AG09309 (cell line): ENCODE data around the gene SEPTIN3.

ENCODE experiments used
- DNase-seq: peaks from one replicate; pipeline ENCODE4 v3.0.0-alpha.2; 2010; ENCODE audit warnings: low read depth
- H3K4me3 ChIP-seq: 2 replicates; pipeline ENCODE4 v1.5.1; 2011; ENCODE audit warnings: mild to moderate bottlenecking, low read depth, low read length, moderate library complexity; ENCODE audit not compliant: control insufficient read depth
- TF ChIP-seq, protein P1 (sequence below): IDR thresholded peaks from 2 replicates; pipeline ENCODE4 v1.5.1; 2011; ENCODE audit warnings: mild to moderate bottlenecking, low read depth, low read length, inconsistent platforms; ENCODE audit not compliant: insufficient read depth, control insufficient read depth; ENCODE audit errors: missing control alignments

The SEPTIN3 gene

DNA sequence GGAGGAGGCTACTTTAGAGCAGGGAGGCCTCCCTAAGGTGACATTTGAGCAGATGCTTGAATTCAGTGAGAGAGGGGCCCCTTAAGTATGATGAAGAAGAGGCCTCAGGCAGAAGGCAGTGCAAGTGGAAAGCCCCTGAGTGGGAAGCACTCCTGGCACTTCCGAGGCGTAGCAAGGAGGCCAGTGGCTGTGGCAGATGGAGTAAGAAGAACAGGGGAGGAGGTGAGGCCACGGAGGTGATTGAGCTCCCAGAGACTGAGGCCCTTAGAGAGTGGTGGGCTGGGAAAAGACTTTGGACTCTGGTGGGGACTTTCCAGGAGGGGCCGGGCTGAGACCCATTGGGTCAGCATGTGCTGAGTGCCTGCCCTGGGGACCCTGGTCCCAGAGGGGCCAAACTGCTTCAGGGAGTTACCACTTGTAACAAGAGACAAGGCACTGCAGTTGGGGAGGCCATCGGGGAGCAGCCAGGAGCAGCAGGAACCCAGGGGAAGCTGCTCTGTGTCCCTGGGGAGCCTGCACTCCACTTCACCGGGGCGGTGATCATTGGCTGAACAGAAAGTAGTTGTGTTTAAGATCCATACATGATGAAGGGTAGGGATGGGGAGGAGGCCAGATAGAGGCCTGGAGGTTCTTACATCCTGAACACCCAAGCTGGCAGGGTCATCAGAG, 19.8 kb upstream of the SEPTIN3 start:
- TF ChIP-seq, protein P1, sequence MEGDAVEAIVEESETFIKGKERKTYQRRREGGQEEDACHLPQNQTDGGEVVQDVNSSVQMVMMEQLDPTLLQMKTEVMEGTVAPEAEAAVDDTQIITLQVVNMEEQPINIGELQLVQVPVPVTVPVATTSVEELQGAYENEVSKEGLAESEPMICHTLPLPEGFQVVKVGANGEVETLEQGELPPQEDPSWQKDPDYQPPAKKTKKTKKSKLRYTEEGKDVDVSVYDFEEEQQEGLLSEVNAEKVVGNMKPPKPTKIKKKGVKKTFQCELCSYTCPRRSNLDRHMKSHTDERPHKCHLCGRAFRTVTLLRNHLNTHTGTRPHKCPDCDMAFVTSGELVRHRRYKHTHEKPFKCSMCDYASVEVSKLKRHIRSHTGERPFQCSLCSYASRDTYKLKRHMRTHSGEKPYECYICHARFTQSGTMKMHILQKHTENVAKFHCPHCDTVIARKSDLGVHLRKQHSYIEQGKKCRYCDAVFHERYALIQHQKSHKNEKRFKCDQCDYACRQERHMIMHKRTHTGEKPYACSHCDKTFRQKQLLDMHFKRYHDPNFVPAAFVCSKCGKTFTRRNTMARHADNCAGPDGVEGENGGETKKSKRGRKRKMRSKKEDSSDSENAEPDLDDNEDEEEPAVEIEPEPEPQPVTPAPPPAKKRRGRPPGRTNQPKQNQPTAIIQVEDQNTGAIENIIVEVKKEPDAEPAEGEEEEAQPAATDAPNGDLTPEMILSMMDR, result no peak
- no peak overlapping the region for H3K4me3 ChIP-seq
- no peak for DNase-seq

DNA sequence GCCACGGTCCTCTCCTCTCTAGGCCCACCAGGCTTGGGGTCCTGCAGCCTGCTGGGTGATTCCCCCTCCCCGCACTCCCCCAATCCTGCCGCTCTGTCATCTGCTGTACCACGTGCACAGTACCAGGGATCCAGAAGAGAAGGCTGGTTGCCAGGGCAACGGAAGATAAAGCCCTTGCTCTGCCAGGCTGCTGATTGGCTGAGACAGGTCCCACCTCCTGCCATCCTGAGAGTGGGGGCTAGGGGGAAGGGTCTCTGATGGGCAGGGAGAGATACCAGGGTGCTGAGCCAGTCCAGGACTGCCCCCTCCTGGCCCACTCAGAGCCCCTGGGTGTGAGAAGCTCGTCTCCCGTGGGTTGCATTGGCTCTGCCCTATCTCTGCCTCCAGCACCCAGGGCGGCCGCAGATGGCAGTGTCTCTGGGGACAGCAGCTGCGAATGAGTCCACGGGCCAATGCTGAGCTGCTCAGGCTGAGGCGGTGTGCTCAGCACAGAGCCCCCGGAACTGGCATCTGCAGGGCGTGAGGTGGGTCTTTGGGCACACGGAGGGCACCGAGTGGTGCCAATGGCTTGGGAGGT, 17.3 kb upstream of the SEPTIN3 start, which contains the start of gene SMIM45:
Gene SMIM45 (plus strand): TSS at position 253 of the 577 bp plus-strand sequence.
- no peak for DNase-seq
- TF ChIP-seq, protein P1, result no peak
- no peak within 1 kb of the TSS for H3K4me3 ChIP-seq

DNA sequence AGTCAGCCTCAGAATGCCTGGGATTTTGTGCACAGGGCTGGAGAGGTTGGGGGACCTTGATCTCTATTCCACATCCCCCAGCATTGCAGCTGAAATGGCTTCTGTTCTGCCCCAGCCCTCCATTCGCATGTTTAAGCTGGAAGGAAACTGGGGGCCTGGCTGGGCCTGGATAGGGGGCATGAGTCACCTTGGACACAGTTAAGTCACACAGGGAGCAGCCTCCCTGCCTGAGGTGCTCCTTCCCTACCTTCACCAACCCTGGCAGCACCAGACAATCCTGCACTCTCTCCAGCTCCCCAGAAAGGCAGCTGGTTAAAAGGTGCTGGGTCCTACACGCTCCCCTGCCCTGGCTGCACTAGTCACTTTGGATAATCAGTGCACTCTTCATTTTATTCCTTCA, 16.5 kb upstream of the SEPTIN3 start:
- H3K4me3 ChIP-seq, result no peak overlapping the region
- TF ChIP-seq, protein P1, result no peak
- no peak for DNase-seq

DNA sequence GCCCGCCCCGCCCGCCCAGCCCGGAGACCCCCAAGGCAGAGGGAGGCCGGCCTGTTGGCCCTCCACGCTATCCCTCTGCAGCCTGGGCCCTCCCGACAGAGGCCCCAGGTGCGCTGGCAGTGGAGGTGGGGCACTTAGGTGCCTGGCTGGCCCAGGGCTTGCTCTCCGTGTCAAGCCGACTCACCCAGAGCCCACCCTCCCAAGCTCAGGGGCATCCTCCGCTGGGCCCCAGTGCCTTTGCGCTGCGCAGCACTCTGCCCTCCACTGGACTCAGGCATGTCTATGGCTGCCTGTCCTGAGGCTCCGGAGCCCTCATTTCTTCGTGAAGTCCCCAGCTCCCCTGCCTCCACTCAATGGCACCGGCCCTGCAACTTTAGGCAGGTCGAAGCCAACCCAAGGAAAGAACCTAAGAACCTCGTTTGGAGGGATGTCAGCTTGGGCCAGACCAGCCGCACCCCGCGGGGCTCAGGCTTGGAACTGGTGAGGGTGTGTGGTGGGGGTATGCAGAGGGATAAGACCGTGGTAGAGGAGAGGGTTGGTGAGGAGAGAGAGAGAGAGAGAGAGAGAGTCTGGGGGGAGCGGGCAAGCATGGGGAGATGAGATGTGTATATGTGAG, 11.2 kb upstream of the SEPTIN3 start:
- DNase-seq, result no peak
- H3K4me3 ChIP-seq, result no peak overlapping the region
- TF ChIP-seq, protein P1, result no peak

DNA sequence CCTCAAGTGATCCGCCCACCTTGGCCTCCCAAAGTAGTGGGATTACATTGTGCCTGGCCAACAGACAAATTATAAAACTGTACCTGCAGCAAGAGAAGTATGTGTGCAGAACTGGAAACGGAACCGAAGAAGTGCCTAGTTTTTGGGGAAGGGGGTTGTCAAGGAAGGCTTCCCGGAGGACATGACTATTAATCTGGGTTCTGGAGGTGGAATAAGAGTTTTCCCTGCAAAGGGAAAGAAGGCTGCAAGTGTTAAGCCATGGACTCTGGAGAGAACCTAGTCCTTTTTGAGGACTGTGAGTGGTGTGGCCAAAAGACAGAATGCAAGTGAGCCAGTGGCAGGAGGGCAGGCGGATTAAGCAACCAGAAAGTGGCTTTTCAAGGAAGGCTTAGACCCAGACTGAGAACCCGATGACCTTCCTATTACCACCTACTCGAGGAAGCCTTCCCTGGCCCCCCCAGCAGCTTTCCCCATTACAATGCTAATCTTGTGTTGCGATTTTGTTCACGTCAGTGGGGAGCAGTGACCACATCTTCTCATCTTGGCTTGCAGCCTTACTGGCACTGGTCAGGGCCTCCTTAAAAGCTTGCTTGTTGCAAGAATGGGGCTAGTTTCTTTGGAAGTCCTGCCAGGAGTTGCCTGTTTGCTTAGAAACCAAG, 5.7 kb upstream of the SEPTIN3 start:
- no peak overlapping the region for H3K4me3 ChIP-seq
- TF ChIP-seq, protein P1, result no peak
- peak; percentile 21 for DNase-seq

DNA sequence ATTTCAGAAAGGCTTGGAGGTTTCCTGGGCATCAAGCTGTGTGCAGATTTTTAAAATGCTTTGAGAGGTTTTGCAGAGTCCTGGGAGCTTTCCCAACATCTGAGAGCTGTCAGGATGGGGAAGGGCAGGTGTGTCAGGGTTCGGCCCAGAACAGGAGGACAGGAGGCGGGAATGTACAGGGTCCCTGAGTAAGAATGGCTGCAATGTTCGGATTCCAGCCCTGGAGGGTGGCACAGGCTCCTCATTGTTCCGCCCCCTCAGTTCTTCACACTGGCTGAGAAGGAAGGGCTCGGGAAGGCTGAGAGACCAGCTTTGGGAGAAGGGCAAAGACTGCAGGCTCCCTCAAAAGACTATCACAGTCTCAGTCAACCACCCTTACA, 5.1 kb upstream of the SEPTIN3 start:
- TF ChIP-seq, protein P1, result no peak
- no peak for DNase-seq

More for the DNA sequence above, 5.1 kb upstream of the SEPTIN3 start:
- H3K4me3 ChIP-seq, result no peak overlapping the region
